K562 (cell line): ENCODE data around the gene CALM1. TPM values are rescaled to one million over a fixed set of nuclear protein-coding genes. Genes with fewer than 3 reads are reported as not detected.
A peak's percentile ranks its signal among the peaks of the same experiment; 100 is the strongest.

Experiments used
- HLTF ChIP-seq: fragments of 450-650 bp; IDR thresholded peaks from 2 replicates; pipeline ENCODE4 v1.6.1; 2016
- HOXB6 ChIP-seq: fragments of 250-450 bp; sonication (Bioruptor Pico); IDR thresholded peaks from 2 replicates; pipeline ENCODE4 v1.5.1; 2022; ENCODE audit warnings: mild to moderate bottlenecking, borderline replicate concordance
- MAFG ChIP-seq: fragments of 450-650 bp; conservative IDR thresholded peaks from 2 replicates; pipeline ENCODE4 v1.6.1; 2016; ENCODE audit warnings: missing genetic modification characterization, missing compliant biosample characterization
- NONO ChIP-seq, 2 experiments: fragments of 200-400 bp in 1 of 2; fragments of 450-650 bp in 1 of 2; formaldehyde crosslinking in 1 of 2; IDR thresholded peaks; 2 replicates each; pipeline ENCODE4 v1.6.1; 2017; ENCODE audit warnings: low read depth in 2 of 2, mild to moderate bottlenecking in 2 of 2, moderate library complexity in 2 of 2, low read length in 1 of 2
- REST ChIP-seq, 2 experiments: fragments of 450-650 bp; formaldehyde crosslinking in 1 of 2; IDR thresholded peaks; 2 replicates each; pipeline versions ENCODE4 v1.4.0 to v1.6.1; 2014 to 2020; ENCODE audit warnings: mild to moderate bottlenecking in 2 of 2, borderline replicate concordance in 1 of 2, low read depth in 1 of 2
- SETDB1 ChIP-seq: IDR thresholded peaks from one replicate; pipeline ENCODE4 v1.6.1; 2012; ENCODE audit warnings: low read length, control low read depth, inconsistent platforms
- SRSF7 ChIP-seq: fragments of 200-400 bp; formaldehyde crosslinking; optimal IDR thresholded peaks from 2 replicates; pipeline ENCODE3; 2017; ENCODE audit warnings: mild to moderate bottlenecking, low read depth, low read length
- UBTF ChIP-seq, 2 experiments: IDR thresholded peaks; 2 replicates each; pipeline ENCODE4 v1.6.1; 2012; ENCODE audit warnings: improper control_type of control experiment in 2 of 2, low read depth in 2 of 2, low read length in 2 of 2, borderline replicate concordance in 1 of 2
- XRCC4 ChIP-seq: IDR thresholded peaks from one replicate; pipeline ENCODE4 v1.6.1; 2011; ENCODE audit not compliant: insufficient read depth, insufficient read length; ENCODE audit errors: extremely low read depth
- ZBTB5 ChIP-seq: fragments of 450-650 bp; IDR thresholded peaks from 2 replicates; pipeline ENCODE4 v1.6.1; 2017; ENCODE audit warnings: antibody characterized with exemption
- ZNF184 ChIP-seq: sonication (generic); formaldehyde crosslinking; IDR thresholded peaks from 2 replicates; pipeline ENCODE4 v1.5.0; 2020; ENCODE audit warnings: missing genetic modification reagents
- ZNF408 ChIP-seq: fragments of 250-450 bp; sonication (Bioruptor Pico); IDR thresholded peaks from 2 replicates; pipeline ENCODE4 v1.4.0; 2020; ENCODE audit warnings: low read depth, mild to moderate bottlenecking, moderate library complexity
- polyA plus RNA-seq, 8 experiments: library from polyadenylated mRNA; depleted of rRNA in 4 of 8; stranded (reverse) in 5 of 8; unstranded in 3 of 8; fragments of >200 nt; fragmentation: Nextera tagmentation in 2 of 8; fragmentation: Illumina TruSeq in 1 of 8; extraction: Ambion mirVana in 2 of 8; extraction: Trizol in 1 of 8; gene quantifications; 2 replicates each; pipeline versions ENCODE4 v1.2.1 to v1.2.3, GENCODE V29; 2011 to 2014; ENCODE audit warnings: inconsistent platforms in 1 of 8, missing spikeins in 1 of 8
- total RNA-seq, 7 experiments: library from RNA; depleted of rRNA in 6 of 7; stranded (reverse); fragments of >200 nt in 6 of 7; fragmentation: Illumina TruSeq in 2 of 7; extraction: Trizol in 2 of 7; gene quantifications; 2 replicates each; pipeline versions ENCODE4 v1.2.1 to v1.2.3, GENCODE V29; 2011 to 2021; ENCODE audit warnings: low replicate concordance in 1 of 7
- TF ChIP-seq, protein P1 (sequence below): conservative IDR thresholded peaks from 2 replicates; pipeline ENCODE4 v1.6.1; 2011; ENCODE audit warnings: low read depth, mild to moderate bottlenecking, low read length; ENCODE audit not compliant: control insufficient read depth

Gene CALM1
- total and polyA plus RNA-seq, 9 of the 15 experiments (the other 6 are each of a cell fraction or from before 2014, with no cell fraction given), result 48.0 to 269 (median 158) TPM

- TF ChIP-seq ZNF408 (CRISPR knock-in tag), result no peak
- no peak for TF ChIP-seq SETDB1
- TF ChIP-seq UBTF (IDR thresholded peaks at IDR 0.05; ENCODE audit: borderline replicate concordance in 1 of 2, low read depth in 2 of 2, low read length in 2 of 2), result 0 out of 4 replicates have a peak, but pooled peaks have one; percentile 20 to 59
- TF ChIP-seq REST (IDR thresholded peaks at IDR 0.05; ENCODE audit: borderline replicate concordance), result no peak
- TF ChIP-seq REST (CRISPR knock-in tag; IDR thresholded peaks at IDR 0.05; ENCODE audit: low read depth), result no peak
- no peak for TF ChIP-seq MAFG (tag)
- TF ChIP-seq ZNF184 (CRISPR knock-in tag), result no peak
- no peak for TF ChIP-seq ZBTB5
- no peak for TF ChIP-seq HOXB6 (CRISPR knock-in tag)
- TF ChIP-seq, protein P1, sequence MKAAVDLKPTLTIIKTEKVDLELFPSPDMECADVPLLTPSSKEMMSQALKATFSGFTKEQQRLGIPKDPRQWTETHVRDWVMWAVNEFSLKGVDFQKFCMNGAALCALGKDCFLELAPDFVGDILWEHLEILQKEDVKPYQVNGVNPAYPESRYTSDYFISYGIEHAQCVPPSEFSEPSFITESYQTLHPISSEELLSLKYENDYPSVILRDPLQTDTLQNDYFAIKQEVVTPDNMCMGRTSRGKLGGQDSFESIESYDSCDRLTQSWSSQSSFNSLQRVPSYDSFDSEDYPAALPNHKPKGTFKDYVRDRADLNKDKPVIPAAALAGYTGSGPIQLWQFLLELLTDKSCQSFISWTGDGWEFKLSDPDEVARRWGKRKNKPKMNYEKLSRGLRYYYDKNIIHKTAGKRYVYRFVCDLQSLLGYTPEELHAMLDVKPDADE, result no peak
- peak; percentile 16 to 55; a peak in 2 of 4 replicates for TF ChIP-seq NONO (IDR thresholded peaks at IDR 0.05; ENCODE audit: low read depth in 2 of 2, low read length in 1 of 2)
- no peak for TF ChIP-seq XRCC4
- TF ChIP-seq SRSF7, result no peak
- no peak for TF ChIP-seq HLTF
These were observed 13.6 kb upstream of the CALM1 start (continued) for GRCh38 chr14:90383126-90383730.
